Measurements from ENCODE around the gene ADGRG3.
A peak's percentile ranks its signal among the peaks of the same experiment; 100 is the strongest.

Gene ADGRG3

GRCh38 chr16:57694725-57695679 is 26.9 kb downstream of the ADGRG3 start, which contains the start of gene DRC7:
TSS of gene DRC7 (plus strand) at chr16:57694806. CDS start at chr16:57697950, 3,144 bp downstream.
- DNase-seq, result peak in 41 of 51 donors; percentile 7 to 68 (median 37)

GRCh38 chr16:57695680-57696069 is 27.6 kb downstream of the ADGRG3 start:
- DNase-seq, result no peak

GRCh38 chr16:57696240-57696639 is 28.1 kb downstream of the ADGRG3 start:
- DNase-seq, result no peak

- DNase-seq, result no peak
Measured at GRCh38 chr16:57697896-57698537, 29.9 kb downstream of the ADGRG3 start.

- DNase-seq, result no peak
Measured at GRCh38 chr16:57698812-57699405, 30.8 kb downstream of the ADGRG3 start.

GRCh38 chr16:57699481-57699880 is 31.4 kb downstream of the ADGRG3 start:
- DNase-seq, result no peak

GRCh38 chr16:57699899-57700298 is 31.8 kb downstream of the ADGRG3 start:
- DNase-seq, result no peak

GRCh38 chr16:57700781-57701551 is 32.9 kb downstream of the ADGRG3 start:
- DNase-seq, result no peak

GRCh38 chr16:57701759-57702371 is 33.8 kb downstream of the ADGRG3 start:
- DNase-seq, result no peak

GRCh38 chr16:57703416-57704010 is 35.4 kb downstream of the ADGRG3 start:
- no peak for DNase-seq

- DNase-seq, result no peak
Measured at GRCh38 chr16:57704011-57704904, 36.2 kb downstream of the ADGRG3 start.

GRCh38 chr16:57704905-57705852 is 37.1 kb downstream of the ADGRG3 start:
- DNase-seq, result no peak

GRCh38 chr16:57706717-57707116 is 38.6 kb downstream of the ADGRG3 start:
- DNase-seq, result no peak

- no peak for DNase-seq
Measured at GRCh38 chr16:57707331-57707730, 39.2 kb downstream of the ADGRG3 start.

- DNase-seq, result no peak
Measured at GRCh38 chr16:57708168-57708567, 40.1 kb downstream of the ADGRG3 start.

- no peak for DNase-seq
Measured at GRCh38 chr16:57709663-57710062, 41.6 kb downstream of the ADGRG3 start.

GRCh38 chr16:57711346-57711745 is 43.2 kb downstream of the ADGRG3 start:
- DNase-seq, result no peak

- no peak for DNase-seq
Measured at GRCh38 chr16:57711993-57712392, 43.9 kb downstream of the ADGRG3 start.

Measured in hypothalamus (tissue), 51 donors.